Subcutaneous adipose tissue (tissue), 4 donors: ENCODE results near the gene BCL2A1. TPM values are rescaled to one million over a fixed set of nuclear protein-coding genes. Genes with fewer than 3 reads are reported as not detected.

Experiments
- total RNA-seq, 4 donors: library from RNA; depleted of rRNA; stranded (reverse); fragments of >200 nt; gene quantifications; one replicate each; pipeline ENCODE4 v1.1.0, GENCODE V29; 2016
- TF ChIP-seq, protein P1 (sequence below): fragments of 450-650 bp; IDR thresholded peaks from one replicate; pipeline ENCODE4 v1.5.1; 2016; ENCODE audit warnings: low read depth, mild to moderate bottlenecking, control low read depth, antibody characterized with exemption, moderate library complexity

The BCL2A1 gene
- total RNA-seq, 4 donors from 2014 or later: 4.8 to 53.5 (median 9.3) TPM; not detected in 1

DNA sequence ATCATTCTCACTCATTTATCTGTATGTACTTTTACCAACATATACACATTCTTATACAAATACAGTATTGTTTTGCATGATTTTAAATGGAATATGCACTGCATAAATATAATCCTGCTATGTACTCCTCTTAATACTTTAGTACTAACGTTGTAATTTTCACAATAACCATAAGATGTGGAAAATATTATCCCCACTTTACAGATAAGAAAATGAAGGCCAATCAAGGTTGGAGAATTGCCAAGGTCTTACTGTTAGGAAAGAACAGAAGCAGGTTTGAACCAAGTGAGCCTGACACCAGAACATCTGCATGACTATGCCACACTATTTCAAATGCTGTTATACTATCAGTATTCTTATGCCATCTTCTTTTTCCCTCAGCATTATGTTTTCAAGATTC is 32.9 kb downstream of the BCL2A1 start:
- TF ChIP-seq, protein P1, sequence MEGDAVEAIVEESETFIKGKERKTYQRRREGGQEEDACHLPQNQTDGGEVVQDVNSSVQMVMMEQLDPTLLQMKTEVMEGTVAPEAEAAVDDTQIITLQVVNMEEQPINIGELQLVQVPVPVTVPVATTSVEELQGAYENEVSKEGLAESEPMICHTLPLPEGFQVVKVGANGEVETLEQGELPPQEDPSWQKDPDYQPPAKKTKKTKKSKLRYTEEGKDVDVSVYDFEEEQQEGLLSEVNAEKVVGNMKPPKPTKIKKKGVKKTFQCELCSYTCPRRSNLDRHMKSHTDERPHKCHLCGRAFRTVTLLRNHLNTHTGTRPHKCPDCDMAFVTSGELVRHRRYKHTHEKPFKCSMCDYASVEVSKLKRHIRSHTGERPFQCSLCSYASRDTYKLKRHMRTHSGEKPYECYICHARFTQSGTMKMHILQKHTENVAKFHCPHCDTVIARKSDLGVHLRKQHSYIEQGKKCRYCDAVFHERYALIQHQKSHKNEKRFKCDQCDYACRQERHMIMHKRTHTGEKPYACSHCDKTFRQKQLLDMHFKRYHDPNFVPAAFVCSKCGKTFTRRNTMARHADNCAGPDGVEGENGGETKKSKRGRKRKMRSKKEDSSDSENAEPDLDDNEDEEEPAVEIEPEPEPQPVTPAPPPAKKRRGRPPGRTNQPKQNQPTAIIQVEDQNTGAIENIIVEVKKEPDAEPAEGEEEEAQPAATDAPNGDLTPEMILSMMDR: no peak

GRCh38 chr15:79933231-79933630 is 37.8 kb downstream of the BCL2A1 start:
- TF ChIP-seq, protein P1: no peak

DNA sequence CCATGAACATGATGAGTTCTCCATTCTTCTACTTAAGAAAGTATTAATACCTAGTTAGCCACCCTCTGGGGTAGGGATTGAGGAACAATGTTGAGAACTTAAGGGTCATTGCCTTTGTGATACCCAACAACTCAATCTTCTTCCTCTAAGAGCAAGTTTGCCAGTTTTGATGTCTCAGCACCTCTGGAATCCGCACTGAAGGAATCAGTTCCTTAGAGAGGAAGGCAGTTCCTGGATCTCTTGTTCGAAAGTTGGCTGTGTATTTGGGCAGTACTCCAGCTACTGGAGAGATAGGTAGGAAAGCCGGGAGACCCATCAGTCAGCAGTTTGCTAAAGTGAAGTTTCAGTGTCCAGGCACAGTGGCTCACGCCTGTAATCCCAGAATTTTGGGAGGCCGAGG is 38.5 kb downstream of the BCL2A1 start:
- TF ChIP-seq, protein P1: no peak

DNA sequence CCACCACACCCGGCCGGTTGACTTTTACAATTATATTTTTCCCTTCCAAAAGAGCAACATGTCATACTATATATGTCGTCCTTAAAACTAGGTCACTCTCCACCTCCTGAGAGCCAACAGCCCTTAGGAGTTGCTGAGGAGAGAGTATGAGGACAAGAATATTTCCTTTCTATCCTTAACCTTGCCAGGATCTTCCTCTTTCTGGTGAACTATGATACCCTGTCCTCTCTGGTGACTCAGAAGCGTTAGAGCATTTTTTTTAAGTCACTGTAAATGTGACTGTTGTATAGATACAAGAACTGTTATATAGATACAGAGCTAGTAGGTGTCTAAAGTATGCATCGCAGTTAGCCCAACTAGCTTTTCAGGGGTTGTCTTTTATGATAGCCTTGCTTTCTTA is 40.5 kb downstream of the BCL2A1 start:
- TF ChIP-seq, protein P1: no peak

DNA sequence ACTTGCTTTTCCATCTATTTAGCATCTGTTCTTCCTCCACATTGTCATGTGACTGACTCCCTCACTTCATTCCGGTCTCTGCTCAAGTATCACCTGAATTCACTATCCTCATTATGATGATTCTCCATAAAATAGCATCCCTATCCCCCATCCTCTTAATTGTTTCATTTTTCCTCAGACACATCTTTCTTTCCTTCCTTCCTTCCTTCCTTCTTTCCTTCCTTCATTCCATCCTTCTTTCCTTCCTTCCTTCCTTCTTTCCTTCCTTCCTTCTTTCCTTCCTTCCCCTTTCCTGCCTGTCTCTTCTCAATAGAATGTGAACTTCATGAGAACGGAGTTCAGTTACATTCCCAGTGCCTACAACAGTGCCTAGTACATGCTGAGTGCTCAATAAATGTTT is 41.6 kb downstream of the BCL2A1 start:
- TF ChIP-seq, protein P1: no peak

- TF ChIP-seq, protein P1: no peak
These were observed 46.6 kb downstream of the BCL2A1 start for GRCh38 chr15:79924379-79924778.

GRCh38 chr15:79923515-79924169 is 47.4 kb downstream of the BCL2A1 start:
- TF ChIP-seq, protein P1: no peak
